Measurements from ENCODE around the gene CHIT1. TPM values are rescaled to one million over a fixed set of nuclear protein-coding genes. Genes with fewer than 3 reads are reported as not detected.
"Not testable (repeated sequence)": the region's sequence is repeated elsewhere in the genome, so short reads cannot be mapped to it uniquely, and the experiment has no call there.

Gene CHIT1
- total RNA-seq, 1 donor from 2014 or later = 0.20 TPM

DNA sequence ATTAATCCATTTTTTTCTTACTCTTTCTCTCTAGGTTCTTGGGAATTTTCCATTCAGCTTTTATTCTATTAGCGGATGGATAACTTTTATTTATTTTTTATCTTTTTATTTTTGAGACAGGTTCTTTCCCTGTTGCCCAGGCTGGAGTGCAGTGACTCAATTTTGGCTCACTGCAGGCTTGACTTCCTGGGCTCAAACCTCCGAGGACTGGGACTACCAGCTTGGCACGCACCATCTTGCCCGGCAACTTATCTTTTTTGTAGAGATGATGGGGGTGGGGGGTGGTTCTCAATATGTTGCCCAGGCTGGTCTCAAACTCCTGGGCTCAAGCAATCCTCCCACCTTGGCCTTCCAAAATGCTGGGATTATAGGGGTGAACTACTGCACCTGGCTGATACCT is 36.1 kb upstream of the CHIT1 start:
- ATAC-seq = no peak

DNA sequence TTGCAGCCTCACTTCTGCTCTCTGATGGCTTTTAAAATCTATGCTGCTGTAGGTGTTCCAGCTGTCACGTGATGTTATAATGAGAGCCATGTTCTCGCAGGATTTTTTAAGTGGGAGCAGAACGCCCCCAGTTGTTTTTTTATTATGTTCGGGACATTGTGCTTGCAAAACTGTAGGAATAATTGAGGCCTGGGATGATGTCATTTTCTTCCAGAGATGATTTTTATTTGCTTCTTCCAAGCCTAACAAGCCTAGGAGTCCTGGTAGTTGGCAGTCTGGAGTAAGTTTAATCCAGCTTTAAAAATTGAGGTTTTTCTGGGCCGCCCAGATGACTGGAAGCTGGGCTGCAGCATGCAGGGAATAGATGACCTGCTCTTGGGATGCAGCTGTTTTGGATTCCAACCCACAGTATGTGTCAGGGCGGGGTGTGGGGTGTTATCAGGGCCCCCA is 34.6 kb upstream of the CHIT1 start:
- ATAC-seq = no peak

DNA sequence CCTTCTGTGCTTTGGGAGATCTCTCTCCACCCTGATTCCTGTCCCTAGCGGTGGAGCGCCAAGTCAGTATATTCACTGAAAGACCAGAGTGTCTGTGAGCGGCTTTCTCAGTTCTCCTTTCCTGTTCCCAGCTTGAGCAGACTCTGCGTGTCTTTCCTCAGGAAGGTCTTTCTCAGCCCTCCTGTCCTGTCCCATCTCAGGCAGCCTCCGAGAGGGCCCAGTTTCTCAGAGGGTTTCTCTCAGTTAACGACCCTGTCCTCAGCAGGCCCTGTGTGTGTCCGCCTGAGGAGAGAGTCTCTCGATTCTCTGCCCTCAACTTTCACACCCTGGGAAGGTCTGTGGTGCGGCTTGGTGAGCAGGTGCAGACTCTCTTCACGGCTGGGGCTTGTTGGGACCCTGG is 34.0 kb upstream of the CHIT1 start:
- peak; percentile 41 for ATAC-seq

DNA sequence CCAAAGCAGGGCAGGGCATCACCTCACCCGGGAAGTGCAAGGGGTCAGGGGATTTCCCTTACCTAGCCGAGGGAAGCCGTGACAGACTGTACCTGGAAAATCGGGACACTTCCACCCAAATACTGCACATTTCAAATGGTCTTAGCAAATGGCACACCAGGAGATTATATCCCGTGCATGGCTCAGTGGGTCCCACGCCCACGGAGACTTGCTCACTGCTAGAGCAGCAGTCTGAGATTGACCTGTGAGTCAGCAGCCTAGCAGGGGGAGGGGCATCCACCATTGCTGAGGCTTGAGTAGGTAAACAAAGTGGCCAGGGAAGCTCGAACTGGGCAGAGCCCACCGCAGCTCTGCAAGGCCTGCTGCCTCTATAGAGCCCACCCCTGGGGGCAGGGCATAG is 27.2 kb upstream of the CHIT1 start:
- ATAC-seq = not testable (repeated sequence)

DNA sequence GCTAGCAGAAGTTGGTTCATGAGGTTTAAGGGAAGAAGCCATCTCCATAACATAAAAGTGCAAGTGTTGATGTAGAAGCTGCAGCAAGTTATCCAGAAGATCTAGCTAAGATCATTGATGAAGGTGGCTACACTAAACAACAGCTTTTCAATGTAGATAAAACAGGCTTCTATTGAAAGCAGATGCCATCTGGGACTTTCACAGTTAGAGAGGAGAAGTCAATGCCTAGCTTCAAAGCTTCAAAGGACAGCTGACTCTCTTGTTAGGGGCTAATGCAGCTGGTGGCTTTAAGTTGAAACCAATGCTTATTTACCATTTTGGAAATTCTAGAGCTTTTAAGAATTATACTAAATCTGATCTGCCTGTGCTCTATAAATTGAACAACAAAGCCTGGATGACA is 25.3 kb upstream of the CHIT1 start:
- not testable (repeated sequence) for ATAC-seq

DNA sequence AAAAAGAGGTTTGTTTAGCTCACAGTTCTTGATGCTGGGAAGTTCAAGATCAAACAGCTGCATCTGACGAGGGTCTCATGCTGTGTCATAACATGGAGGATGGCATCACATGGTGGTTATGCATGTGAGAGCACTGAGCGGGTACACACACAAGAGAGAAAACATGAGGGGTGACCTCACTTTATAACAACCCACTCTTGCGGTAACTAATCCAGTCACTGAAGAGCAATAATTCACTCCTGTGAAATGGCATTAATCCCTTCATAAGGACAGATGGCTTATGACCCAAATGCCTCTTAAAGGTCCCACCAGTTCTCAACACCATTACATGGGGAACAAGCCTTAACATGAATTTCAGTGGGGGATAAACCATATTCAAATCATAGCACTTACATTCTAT is 23.2 kb upstream of the CHIT1 start:
- no peak for ATAC-seq

DNA sequence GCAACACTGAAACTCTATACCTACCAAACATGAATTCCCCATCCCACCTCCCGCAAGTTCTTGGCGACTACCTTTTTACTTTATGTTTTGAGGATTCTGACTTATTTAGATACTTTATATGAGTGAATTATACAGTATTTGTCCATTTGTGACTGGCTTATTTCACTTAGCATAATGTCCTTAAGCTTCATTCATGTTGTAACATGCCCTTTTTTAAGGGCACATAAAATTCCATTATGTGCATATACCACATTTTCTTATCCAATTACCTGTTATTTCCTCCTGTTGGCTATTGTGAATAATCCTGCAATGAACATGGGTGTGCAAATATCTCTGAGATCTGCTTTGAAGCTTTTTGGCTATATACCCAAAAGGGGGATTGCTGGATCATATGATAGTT is 22.0 kb upstream of the CHIT1 start:
- ATAC-seq = no peak

DNA sequence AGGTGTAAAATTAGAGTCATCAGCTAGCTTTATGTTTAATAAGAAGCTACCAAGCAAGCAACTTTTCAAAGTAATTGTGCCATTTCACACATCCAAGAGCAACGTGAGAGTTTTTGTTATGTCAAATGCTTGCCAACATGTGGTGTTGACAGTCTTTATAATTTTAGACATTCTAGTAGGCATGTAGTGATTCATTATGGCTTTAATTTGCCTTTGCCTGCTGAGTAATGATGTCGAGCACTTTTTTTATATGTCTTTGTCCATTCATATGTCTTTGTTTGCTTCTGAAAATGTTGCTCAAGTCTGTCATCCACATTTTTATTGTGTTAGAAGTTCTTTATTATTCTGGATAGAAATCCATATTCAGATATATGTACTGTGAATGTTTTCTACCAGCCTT is 21.4 kb upstream of the CHIT1 start:
- peak; percentile 36 for ATAC-seq

DNA sequence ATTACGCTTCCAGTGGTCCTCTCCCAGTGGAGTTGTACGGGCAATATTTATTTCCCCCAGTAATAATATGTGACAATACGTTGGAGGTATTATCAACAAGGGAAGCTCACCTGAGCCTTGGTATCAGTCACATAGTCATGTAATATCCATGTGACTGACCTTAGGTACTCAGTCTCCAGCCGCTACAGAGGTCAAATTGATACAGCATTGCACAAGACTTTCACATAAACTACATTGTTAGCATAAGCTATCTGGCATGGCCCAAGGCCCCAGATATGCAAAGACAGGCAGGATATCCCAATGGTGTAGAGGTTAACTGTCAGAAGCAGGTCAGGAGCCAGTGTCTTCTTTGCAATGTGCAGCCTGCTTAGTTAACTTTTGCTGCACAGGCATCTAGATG is 15.3 kb upstream of the CHIT1 start:
- ATAC-seq = no peak

DNA sequence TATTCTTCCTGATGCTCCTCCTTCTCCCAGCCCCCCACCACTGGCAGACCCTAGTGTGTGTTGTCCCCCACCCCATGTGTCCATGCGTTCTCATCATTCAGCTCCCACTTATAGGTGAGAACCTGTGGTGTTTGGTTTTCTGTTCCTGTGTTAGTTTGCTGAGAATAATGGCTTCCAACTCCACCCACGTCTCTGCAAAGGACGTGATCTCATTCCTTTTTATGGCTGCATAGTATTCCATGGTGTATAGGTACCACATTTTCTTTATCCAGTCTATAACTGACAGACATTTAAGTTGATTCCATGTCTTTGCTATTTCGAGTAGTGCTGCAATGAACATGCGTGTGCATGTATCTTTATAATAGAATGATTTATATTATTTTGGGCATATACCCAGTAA is 12.2 kb upstream of the CHIT1 start:
- not testable (repeated sequence) for ATAC-seq

DNA sequence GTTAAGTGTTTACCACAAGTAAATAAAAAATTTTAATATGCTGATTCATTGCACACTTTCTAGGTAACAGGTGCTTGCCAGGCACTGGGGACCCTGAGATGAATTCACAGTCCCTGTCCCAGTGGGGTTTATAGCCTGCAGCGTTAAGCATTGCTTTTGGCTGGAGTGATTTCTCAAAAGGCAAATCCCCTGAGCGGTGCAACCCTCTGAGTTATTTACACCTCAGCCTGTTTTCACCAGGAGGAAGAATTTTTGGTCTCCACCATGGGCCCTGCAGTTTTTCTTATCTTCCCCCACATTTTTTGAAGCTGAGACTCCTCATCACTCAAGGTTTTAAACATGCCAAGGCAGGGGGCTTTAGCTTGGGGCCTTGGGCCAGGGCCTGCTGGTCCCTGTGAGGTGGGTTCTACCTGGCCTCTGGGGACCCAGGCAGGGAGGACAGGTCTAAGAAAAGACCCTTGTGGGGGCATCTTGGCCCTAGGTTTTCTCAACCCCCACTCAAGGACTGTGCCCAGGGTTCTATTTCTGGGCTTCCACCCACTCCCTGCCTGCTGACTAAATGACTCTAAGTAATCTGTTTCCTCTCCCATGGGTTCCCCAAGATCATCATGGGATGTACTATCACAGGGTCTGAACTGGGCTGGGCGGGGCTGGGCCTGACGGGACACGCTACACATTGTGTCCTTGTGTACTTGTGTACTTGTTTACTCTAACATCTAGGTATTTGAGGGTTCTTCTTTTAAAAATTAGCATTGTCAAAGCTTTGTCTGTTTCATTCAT is 10.2 kb upstream of the CHIT1 start:
- ATAC-seq = no peak

DNA sequence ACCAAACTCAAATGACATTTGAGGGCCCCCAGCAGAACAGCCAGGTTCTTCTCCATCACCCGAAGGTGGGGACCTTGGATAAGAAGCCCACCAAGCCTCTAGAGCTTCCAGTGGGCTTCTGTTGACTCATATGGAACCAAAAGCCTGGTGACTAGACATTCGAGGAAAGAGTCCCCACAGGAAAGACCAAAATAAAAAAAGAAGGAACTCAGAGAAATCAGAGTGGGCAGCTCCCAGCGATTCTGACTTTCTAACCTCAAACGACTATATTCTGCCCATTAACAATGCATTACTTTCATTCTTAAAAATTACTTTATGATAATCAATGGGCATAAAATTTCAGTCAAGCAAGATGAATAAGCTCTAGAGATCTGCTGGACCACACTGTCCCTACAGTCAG is 9.6 kb upstream of the CHIT1 start:
- no peak for ATAC-seq

DNA sequence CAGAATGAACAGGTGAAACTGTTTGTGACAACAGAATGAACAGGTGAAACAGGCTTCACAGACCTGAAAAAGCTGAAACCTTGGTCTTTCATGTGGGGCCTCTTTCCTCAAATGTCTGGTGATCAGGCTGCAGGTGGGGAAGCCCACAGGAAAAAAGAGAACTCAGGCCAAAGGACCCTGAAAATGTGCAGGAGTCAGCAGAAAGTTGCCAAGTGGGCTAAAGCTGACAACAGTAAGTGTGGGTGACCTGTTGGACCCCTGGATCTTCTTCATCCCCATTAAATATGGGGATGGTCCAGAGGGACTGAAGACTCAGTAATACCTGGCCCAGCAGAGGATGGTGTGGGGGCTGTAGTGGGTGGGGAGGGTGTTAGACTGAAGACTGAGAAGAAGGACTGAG is 9.1 kb upstream of the CHIT1 start:
- ATAC-seq = no peak

DNA sequence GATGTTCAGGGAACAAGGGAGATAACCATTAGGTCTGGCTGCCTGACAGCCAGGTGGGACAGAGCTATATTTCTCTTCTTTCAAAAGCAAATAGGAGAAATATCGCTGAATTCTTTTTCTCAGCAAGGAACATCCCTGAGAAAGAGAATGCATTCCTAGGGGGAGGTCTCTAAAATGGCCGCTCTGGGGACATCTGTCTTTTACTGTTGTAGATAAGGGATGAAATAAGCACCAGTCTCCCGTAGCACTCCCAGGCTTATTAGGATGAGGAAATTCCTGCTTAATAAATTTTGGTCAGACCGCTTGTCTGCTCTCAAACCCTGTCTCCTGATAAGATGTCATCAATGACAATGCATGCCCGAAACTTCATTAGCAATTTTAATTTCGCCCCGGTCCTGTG is 5.4 kb upstream of the CHIT1 start:
- not testable (repeated sequence) for ATAC-seq

DNA sequence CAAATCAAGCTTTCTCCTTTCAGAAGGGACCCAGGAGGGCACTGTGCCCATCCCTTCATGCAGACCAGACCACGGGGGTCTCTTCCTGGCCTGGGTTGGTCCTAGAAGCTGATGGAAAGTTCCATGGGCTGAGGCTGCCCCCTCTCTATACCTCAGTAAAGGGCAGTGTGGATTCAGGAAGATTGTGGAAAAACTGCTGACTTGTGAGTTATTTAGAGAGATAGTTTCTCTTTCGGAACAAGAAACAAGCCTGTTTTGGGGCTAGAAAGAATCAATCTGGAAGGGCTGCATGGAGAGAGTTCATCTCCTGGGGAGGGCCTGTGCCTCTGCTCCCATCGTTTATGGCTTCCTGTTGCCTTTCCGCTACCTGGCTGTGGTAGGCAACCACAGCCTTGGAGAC is 803 bp downstream of the CHIT1 start:
- no peak for ATAC-seq

DNA sequence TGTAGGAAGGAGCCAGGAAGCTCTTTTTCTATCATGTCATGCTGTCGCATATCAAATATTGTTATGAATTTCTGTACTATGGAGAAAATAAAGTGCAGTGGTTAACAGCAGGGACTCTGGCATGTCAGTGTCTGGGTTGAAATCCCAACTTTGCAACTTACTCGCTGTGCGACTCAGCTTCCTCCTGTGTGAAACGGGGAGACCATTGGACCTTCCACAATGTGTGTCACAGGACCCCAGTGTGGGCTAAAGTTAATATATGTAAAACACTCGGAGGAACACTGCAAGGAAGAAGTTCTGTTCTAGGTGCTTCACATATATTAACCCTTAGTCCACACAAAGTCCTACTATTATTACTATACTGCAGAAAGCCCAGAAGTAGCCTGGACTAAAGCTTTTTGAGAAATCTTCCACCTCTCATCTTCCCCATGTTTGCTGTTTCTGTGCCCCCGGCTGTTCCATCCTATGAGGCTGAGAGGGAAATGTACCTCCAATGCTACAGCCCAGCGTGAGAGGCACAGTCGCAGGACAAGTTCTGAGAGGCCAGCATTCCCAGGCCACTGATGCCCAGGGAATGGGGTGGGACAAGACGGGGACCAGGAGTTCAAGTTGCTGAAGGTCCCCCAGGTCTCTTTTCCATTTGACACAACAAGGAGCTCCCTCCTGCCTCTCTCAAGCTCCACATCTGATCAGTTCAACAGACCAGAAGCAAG is 1.9 kb downstream of the CHIT1 start:
- ATAC-seq = no peak

DNA sequence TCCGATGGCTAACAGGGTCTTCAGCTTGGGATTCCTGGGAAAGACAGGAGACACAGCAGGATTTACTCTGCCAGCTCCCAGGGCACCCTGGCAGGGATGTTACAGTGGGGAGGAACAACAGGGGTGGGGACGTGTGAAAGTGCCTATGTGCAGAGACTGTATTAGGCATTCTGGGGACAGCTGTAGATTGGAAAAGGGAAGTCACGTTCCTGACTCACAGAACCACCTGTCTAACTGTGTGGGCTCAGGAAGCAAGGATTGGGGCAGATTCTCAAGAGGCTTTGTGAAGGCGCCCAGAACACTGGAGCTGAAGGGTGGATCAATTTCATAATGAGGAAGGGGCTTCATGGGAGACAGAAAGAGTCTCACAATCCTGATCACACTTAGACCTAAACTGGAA is 4.4 kb downstream of the CHIT1 start:
- no peak for ATAC-seq

DNA sequence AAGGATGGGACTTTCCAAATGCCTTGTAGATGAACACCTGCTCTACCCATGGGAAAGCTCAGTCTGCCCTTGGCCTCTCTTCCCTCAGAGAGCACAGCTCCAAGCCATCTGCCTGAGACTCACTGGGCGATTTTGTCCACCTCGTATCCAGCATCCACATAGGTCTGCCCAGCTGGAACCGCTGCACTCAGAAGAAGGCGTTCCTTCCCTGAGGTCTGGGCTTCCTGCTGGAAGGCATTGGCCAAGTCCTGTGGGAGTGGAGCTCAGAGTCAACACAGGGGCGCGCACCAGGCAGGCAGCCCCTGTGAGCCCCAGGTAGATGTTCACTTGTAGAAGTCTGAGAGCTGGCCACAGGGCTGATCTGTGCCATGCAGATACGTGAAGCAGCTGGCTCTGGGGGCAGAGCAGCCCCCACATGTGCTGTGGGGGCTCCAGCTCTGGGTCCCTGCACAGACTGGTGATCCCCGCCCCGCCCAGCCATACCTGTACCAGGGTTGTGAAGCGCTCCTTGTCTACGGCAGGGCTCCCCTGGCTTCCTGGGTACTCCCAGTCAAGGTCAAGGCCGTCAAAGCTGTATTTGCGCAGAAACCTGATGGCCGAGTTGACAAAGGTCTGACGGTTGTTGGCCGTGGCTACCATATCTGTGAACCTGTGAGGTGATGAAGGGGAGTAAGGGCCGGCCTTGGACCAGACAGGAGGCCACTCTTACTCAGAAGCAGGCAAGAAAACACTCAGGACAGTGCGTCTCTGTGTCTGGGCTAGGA is 6.3 kb downstream of the CHIT1 start:
- ATAC-seq = no peak

DNA sequence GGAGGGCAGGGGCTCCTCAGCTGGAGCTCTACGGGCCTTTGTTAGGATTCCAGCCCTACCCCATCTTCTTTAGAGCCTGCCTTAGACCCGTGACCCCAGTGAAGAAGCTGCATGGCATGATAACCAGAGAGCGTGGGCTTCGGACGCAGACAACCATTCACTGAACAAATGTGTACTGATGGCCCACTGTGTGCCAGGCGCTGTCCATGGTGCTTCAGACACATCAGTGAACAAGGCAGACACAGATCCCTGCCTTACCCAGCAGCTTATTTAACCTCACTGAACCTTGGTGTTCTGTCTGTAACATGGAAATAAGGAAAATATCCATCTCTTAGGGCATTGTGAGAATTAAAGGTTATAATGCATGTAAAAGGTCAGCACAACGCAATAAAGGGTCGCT is 9.5 kb downstream of the CHIT1 start:
- no peak for ATAC-seq

DNA sequence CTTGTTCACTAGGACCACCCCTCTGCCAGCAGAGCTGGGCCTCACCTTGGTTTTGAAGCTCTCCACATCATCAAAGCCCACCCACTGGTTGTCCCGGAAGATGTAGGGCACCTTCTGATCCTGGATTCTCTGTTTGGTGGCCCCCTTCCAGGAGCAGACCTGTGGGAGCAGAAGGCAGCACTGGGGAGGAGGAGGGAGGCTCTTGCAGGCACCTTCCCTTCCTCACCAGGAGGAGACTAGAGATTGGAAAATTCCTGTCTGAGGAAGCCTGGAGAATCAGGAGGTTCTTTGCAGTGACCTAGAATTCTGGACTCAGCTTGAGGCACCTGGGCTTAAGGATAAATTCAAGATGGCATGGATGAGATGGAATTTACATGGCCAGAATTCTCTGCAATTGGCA is 10.3 kb downstream of the CHIT1 start:
- no peak for ATAC-seq

DNA sequence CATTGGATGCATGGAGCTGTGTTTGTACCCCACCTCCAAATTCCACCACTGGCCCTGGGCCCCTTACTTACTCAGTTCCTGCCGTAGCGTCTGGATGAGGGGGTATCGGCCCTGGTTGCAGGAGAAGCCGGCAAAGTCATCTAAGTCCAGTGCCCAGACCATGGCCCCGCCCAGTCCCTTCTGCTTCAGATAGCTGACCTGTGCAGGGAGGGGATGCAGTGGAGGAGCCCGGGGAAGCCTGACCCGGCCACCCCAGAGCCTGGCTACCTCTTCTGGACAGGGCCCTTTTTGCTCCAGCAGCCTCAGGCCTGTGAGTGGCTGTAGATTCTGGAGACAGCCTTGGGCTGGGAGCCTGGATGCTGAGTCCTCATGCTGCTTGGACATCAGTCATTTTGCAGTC is 11.8 kb downstream of the CHIT1 start:
- no peak for ATAC-seq

DNA sequence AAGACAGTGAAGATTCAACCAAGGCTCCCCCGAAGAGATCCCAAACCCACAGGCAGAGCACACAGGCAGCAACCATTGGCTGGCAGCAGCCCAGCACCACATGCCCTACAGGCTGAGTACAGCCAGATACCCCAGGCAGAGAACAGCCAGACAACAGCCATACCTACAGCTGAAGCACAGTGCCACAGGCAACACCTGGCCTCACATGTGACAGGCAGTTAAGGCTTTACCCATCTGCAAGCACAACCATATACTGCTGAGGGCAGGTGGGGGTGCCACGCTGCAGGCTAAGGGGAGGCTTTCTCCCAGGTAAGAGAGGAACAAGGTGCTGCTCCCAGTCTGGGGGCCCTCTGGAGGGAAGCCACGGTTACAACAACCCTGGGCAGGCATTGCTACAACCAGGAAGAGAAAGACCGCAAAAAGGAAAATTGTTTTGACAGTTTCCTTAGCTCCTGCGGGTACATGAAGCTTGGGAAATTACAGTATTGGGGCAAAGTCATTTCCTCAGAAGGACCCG is 12.3 kb downstream of the CHIT1 start:
- peak; percentile 27 for ATAC-seq

Data from esophagus mucosa (tissue), 1 donor.